H1 (cell line): ENCODE results near the gene NRXN3. TPM values are rescaled to one million over a fixed set of nuclear protein-coding genes. Genes with fewer than 3 reads are reported as not detected.

Source experiments
- JUN ChIP-seq: IDR thresholded peaks from 2 replicates; pipeline ENCODE4 v1.6.1; 2011; ENCODE audit warnings: low read depth, mild to moderate bottlenecking, improper control_type of control experiment, low read length
- KDM4A ChIP-seq: IDR thresholded peaks from one replicate; pipeline ENCODE4 v1.7.1; 2012; ENCODE audit warnings: low read depth, mild to moderate bottlenecking, moderate library complexity, low read length, inconsistent platforms; ENCODE audit not compliant: severe bottlenecking
- SUZ12 ChIP-seq: fragments of 200-600 bp; sonication (generic); IDR thresholded peaks from 2 replicates; pipeline ENCODE4 v1.6.1; 2012; ENCODE audit warnings: mild to moderate bottlenecking, inconsistent platforms, low read length, moderate library complexity, mixed read lengths
- polyA plus RNA-seq, 7 experiments: library from polyadenylated mRNA; depleted of rRNA in 3 of 7; stranded (reverse) in 5 of 7; unstranded in 2 of 7; fragments of >200 nt in 5 of 7; fragments of 200-250 nt in 2 of 7; gene quantifications; 1 replicate in 5 of 7; 2 replicates in 1 of 7; 4 replicates in 1 of 7; pipeline versions ENCODE4 v1.2.1 to v1.2.3, GENCODE V29; 2011 to 2013; ENCODE audit warnings: missing spikeins in 2 of 7, mixed read lengths in 2 of 7
- total RNA-seq: library from RNA; stranded (reverse); fragmentation: NEBNext Ultra II Directional; extraction: Animal tissue kit (Norgen Biotek cat#: 25700); gene quantifications from 2 replicates; pipeline ENCODE4 v1.2.1, GENCODE V29; 2021

The NRXN3 gene
- total and polyA plus RNA-seq, 2 of the 8 experiments (the other 6 are each of a cell fraction or from before 2014, with no cell fraction given): 2.6 to 4.1 TPM

DNA sequence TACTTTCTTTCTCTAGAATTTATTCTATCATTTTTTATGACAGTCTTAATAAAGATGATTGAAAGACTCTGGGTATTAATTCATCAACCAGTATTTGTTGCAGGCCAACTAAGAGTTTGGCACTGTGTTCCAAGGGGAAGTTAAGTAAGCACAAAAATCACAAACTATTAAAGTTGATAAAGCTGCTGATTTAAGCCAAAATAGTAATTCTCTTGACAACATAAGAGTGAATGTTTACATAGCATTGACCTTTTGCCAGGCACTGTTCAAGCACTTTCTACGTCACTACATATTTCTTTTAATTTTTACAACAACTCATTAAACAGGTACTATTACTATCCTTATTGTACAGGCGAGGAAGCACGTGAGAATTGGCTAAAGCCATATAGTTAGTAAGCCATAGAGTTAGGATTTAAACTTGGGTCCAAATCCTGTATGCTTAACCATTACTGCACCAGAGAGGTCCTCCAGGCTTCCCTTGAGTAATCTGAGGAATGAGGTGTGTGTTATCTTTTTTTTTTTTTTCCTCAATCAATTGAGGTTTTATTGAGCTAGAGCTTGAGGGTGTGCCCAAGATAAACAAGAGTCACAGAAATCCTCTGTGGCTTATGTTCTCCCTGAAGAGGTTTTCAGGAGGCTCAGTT lies 1031.5 kb downstream of the NRXN3 start (continued):
- TF ChIP-seq KDM4A: no peak
- TF ChIP-seq SUZ12: no peak
- TF ChIP-seq JUN: no peak
